Stimulated activated CD8-positive, alpha-beta memory T cell treated with anti-CD3 and anti-CD28 coated beads, Interleukin-4, amount 100 ng/mL, for 4 hours (primary cell): ENCODE data around the gene PPARGC1A.

Experiments
- DNase-seq, 2 donors: peaks; one replicate each; pipeline ENCODE4 v3.0.0-alpha.2; 2020; ENCODE audit warnings: low read depth in 2 of 2, low spot score in 1 of 2

Gene PPARGC1A, protein sequence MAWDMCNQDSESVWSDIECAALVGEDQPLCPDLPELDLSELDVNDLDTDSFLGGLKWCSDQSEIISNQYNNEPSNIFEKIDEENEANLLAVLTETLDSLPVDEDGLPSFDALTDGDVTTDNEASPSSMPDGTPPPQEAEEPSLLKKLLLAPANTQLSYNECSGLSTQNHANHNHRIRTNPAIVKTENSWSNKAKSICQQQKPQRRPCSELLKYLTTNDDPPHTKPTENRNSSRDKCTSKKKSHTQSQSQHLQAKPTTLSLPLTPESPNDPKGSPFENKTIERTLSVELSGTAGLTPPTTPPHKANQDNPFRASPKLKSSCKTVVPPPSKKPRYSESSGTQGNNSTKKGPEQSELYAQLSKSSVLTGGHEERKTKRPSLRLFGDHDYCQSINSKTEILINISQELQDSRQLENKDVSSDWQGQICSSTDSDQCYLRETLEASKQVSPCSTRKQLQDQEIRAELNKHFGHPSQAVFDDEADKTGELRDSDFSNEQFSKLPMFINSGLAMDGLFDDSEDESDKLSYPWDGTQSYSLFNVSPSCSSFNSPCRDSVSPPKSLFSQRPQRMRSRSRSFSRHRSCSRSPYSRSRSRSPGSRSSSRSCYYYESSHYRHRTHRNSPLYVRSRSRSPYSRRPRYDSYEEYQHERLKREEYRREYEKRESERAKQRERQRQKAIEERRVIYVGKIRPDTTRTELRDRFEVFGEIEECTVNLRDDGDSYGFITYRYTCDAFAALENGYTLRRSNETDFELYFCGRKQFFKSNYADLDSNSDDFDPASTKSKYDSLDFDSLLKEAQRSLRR

DNA sequence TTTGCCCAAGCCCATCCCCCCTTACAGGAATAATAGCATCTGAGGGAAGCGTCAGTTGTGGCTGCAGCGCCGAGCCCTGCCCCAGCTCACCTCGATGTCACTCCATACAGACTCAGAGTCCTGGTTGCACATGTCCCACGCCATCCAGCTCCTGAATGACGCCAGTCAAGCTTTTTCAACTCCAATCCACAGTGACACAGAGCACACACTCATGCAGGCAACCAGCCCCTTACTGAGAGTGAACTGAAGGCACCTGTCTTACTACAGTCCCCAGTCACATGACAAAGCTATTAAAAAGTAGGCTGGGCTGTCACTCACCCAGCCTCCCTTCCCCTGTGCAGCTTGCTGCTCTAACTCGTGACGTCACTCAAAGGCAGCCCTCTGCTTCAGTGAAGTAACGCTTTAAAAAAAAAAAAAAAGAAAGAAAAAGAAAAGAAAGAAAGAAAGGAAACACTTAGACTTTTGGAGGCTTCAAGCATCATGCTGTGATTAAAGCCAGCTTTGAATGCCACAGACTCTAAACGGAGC lies at the start of gene PPARGC1A:
Gene PPARGC1A, minus strand, starts transcription at position 234 of the 528 bp plus-strand sequence. Its CDS starts 90 bp downstream, at position 144.
- no peak for DNase-seq

DNA sequence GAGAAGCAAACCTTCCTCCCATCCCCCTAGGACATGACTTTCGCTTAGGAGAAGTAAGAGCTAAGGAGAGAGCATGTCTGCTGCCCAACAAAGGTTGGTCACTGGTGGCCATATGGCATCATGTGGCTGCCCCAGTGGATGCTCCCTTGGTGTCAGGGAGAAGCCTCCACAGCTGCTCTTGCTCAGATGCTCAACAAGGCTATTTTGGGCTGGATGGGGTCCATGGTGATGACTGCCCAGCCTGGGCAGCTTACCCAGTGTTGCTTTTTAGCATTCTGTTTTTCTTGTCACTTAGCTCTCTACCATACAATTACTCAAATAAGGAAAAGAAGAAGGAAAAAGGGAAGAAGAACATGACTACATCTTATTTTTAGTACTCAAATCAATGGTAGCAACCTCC lies 48.9 kb upstream of the PPARGC1A start:
- no peak for DNase-seq

DNA sequence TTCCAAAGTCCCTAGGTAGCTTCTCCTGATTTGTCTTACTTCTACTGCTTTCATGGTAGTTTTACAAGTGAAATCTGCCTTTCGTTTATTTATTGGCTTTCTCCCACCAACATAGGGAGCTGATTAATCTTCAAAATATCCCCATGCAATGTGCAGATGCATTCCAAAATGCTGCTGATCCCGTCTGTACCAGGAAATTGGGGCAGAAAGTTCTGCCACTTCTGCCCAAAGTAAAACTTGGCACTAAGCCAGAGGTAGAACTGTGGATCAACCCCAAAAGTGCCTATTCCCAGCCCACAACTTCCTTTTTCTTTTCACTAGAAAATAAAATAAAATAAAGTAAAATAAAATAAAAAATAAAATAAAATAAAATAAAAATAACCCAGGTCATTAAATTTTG lies 47.3 kb upstream of the PPARGC1A start:
- DNase-seq: no peak

DNA sequence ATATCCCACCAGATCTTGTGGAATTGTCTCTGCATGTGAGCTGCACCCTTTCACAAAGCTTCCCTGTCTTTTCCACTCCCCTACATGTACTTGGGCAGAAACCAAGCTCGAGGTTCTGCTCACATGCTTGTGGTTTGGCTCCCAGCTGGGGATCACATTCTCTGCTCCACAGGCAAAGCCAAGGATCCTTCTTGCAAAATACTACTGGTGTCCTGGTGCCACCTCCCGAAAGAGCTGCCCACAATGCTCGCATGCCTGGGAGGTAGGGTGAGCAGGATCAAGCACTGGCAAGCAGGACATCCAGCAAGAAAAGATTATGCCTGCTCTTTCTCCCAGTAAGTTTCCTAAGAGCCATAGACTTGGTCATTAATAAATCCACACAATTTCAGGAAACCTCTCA lies 45.1 kb upstream of the PPARGC1A start:
- DNase-seq: no peak

DNA sequence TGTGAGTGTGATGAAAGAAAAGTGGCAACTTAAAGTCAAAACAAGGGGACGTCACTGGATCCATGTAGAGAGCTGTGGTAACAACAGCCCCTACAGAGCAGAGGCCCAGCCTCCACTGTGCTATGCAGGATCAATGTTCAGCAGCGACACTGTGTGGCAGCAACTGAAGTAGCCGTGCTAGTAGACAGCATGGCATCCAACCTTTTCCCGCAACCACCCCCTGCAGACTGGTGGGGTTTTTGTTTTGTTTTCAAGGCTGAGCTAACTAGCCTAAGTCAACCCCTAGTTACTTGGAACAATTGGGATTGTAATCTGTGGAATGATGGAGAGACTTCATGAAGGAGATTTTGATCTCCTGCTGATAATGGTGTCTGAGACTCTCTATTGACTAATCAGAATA lies 44.4 kb upstream of the PPARGC1A start:
- no peak for DNase-seq

DNA sequence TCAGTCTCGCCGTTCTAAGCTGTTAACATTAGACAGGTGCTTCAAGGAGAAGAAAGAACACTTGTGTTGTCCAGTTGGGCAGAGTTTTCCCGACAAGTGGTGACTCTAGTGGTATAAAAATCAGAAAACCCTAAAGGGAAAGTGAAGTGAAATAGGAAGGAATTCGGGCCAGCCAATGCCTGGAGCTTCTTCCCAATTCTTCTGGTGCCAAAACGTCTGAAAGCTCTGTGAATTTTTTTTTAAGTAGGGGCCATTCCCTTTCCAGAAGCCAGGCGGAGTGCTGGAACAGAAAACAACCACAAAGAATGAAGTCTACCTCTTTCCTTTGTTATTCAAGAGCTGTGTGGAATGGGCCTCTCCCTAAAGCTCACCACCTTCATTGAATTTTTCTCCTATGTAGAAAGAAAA lies 43.1 kb upstream of the PPARGC1A start:
- no peak for DNase-seq

DNA sequence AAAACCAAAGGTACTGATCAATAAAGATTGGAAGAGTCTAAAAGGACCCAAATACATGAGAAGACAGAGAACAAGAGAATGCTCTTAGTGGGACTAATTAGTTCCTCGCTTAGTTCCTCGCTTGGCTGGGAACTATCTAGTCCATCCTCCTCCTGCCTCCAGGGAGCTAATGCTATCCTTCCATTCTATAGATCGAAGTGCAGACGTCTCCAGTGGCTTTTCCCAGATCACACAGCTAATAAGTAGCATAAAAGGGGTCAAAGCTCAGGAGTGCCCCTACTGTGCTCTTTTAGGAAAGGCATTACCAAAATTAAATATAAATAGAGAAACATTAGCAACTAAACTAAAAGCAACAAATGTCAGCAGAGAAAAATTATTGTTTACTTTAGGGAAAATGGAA lies 42.3 kb upstream of the PPARGC1A start:
- DNase-seq: no peak

DNA sequence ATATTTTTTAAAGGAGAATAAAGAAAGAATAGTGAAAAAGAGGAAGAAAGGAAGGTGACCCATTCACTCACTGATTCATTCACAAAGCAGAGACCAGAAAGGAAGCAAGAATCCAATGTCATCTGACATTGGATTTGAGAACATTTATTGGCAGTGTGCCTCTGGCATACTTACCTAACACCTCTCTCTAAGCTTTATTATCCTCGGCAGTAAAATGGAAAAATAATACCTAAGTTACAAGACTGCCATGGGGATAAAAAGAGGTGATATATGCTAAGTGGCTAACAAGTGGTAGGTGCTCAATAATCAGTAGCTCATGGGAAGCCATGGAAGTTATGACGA lies 41.6 kb upstream of the PPARGC1A start:
- DNase-seq: no peak

DNA sequence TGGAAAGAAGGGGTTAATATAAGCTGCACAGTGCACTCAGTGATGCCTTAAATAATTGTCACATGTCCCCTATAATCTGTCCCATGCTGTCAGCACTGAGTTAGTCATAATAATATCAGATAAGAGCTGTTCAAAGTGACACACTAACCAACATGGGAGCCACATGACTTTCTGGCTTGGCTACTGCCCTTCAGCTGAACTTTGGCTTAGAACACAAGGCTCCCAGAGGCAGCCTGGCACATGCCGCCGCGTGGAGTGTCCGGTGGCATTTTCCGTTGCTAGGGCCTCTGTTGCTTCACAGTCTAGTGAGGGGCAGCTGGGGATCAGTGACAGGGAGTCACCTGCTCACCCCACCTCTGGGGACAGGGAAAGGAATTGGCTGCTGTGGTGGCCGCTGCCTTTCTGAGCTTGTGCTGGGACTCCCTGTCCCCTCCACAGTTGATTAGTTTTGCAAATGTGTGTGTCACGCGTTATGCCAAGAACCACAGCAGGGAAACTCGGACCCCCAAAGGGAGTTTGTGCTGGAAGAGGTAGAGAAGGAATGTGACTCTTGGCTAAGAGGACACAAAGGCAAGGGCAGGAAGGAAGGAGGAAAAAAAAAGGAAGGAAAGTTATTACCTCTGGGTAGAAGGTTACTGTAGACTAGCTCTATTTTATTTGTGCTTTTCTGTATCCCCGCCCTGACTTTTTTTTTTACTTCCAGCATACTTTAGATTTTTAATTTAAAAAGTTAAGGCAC lies 41.1 kb upstream of the PPARGC1A start:
- DNase-seq: no peak

DNA sequence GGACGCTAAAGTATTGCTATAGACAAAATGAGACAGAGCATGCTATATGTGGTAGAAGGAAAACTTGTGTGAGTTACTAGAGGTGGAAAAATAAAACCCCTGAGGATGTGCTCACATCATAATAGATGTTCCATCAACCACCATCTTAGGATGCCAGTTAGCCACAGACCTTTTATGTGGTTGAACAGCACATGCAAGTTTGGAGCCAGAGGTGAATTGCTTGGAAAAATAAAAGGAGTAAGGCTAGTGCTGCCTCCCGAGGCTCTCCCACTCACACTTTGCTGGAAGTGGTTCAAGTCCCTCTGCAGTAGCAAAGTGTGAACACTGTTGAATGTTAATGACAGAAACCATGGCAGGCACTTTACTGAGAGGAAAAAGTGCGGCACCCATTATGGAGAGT lies 39.4 kb upstream of the PPARGC1A start:
- no peak for DNase-seq

DNA sequence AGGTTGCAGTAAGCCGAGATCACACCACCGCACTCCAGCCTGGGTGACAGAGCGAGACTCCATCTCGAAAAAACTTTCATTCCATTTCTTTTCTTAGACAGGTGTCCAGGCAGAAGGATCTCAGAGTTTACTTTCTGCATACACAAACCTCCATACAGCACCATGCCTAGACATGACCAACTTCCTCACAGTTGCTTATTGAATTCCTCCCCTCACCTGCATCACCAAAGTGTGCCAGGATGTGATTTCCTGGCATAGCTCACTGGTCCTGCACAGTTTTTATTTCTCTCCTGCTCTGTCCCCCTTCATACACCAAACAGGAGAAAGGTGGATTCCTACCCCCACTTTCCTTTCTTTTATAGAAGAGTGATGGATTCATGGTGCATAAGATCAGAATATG lies 34.7 kb upstream of the PPARGC1A start:
- no peak for DNase-seq

DNA sequence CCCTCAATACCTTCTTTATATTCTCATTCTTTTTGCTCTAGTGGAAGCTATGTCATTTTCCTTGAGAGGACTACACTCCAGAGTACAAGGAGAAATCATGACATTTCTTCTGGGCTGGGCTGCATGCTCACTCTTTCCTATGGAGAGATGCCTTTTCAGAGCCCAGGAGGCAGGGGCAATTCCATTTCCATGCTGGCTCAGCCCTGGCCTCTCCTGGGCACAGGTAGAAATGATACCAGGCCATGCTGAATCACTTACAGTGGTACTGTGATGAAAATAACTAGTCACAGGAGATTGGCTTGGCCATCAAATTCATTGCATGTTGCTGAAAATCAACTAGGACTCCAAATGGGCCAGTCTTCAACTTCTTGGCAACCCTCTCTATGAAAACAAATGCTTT lies 34.0 kb upstream of the PPARGC1A start:
- no peak for DNase-seq

DNA sequence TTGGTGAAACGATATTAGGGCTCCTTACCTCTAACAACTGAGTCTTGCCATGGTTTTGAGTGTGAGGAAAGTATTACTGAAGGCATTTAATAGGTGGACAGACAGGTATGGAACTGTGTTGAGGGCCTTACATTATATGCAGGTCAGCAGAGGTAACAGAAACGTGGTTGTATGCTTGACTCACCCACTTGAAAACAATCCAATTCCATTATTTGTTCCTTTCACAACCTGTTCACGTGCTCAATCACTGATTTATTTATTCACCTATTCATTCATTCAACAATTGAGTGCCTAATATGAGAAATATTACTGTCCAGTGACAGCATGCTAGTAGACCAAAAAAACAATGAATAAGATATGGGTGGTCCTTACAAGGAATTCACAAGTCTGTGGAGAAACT lies 33.3 kb upstream of the PPARGC1A start:
- DNase-seq: no peak

DNA sequence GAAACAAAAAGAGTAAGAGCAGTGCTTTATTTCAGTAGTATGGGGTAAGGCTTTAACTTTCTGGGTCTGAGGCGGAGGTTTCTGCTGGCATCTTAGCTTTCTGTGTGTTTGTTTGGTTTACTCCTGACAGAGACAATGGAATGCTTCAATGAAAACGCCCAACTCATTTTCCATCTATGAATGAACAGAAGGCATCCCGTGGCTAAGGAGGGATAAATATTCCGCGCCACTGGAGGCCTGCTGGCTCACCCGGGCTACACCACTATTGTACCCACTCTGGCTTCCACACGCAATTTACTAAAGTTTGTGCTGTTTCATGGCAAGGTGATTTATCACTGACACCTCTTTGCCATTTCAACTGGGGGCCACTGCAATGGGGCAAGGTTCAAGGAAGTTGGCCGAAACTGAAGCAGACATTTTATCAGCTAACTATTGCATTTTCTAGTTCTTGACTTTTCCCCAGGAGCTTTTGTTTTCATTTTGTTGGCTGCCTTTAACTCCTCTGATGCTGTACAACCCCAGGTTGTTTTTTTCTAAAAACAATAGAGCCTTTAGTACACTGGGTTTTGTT lies 32.8 kb upstream of the PPARGC1A start:
- no peak for DNase-seq

- DNase-seq: no peak
Observed at GRCh38 chr4:23922013-23922412, 32.2 kb upstream of the PPARGC1A start.

DNA sequence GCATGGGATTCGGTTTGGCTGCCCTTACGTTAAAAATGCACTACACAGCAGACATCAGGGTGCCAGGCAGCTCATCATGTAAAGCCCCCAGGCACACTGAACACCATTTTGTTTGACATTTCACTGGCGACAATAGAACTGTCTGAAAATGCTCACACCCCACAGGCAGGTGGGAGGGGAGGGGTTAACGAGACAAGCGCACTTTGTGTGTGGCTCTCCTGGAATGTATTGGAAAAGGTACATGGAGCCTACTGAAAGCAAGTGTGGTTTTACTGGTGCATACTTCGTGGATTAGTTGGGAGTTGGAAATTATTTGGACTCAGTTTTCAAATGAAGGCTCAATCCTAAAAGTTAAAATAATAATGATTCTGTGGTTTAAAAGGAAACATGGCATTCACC lies 31.6 kb upstream of the PPARGC1A start:
- DNase-seq: no peak

- DNase-seq: no peak
Observed at GRCh38 chr4:23920716-23921446, 31.0 kb upstream of the PPARGC1A start.

DNA sequence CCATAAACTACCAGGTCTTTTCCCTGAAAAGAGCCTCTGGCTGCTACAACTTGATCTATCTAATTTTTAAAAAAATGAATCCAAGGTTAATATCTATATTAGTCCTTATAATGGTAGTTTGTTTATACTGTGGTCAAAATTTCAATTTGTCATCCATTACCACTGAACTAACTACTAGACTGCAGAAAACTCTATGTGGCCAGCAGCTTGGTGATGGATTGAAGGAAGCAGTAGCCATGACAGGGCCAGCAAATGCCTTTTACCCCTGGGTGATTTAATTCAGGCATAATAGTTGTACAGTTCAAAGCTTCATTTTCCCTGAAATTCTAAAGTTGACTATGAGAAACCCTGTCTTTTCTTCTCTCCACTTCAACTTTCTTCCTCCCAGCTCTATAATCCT lies 30.4 kb upstream of the PPARGC1A start:
- DNase-seq: no peak

DNA sequence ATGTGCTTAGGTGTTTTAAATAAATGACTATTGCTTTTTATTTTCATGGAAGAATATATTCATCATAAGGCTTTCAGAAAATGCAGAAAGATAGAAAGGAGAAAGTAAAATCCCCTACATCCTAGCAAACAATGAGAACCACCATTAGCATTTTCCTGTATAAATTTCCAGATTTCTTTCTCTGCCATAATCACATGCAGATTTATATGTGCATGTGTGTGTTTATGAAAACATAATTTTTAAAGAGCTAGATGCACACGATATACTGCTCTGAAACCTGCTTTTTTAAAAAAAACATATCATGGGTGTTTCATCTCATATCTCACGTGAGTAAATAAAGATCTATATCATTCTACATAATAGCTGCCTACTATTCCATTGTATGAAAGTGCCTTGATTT lies 26.4 kb upstream of the PPARGC1A start:
- no peak for DNase-seq

GRCh38 chr4:23915459-23916132 lies 25.7 kb upstream of the PPARGC1A start:
- no peak for DNase-seq
